Muscle of arm (tissue), 12 donors: ENCODE data around the gene GPA33. TPM values are rescaled to one million over a fixed set of nuclear protein-coding genes. Genes with fewer than 3 reads are reported as not detected.

Experiments
- DNase-seq: peaks from one replicate; pipeline ENCODE4 v3.0.0-alpha.2; 2013
- polyA plus RNA-seq, 12 donors: library from polyadenylated mRNA; unstranded; fragments of 120-200 nt; gene quantifications; one replicate each; pipeline ENCODE4 v1.2.1, GENCODE V29; 2013; ENCODE audit not compliant: insufficient read length in 12 of 12

The GPA33 gene
- polyA plus RNA-seq, 12 donors, result 0.12 to 22.3 (median 0.19) TPM; not detected in 2

DNA sequence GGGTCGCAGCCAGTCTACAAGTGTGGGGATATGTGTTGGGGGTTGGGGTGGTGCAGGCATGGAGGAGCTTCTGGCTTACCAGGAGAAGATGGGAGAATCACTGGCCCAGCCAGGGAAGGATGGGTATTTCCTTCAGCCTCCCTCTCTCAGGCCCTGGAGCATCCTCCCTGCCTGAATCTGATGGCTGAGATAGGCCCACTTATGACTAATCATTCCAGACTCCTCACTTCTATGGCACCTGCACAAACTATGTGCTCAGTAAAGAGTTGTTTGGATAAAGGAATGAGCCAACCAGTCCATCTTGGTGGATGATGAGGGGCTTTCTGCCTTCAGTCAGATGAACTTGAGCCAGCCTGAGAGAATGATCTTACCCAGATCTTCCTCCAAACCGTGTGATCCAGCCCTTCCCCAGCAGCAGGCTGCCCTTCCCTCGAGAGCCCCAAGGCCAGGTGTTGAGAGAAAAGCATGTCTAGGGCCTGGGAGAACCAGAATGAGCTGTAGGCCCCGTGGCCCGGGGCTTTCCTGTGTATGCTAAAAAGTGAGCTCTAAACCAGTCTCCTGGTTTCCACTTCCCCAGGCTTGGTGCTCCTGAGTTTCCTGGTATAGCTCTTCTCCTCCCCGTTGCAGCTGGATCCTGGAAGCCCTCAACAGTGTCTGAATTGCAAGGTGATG, 1.3 kb downstream of the GPA33 start:
- no peak for DNase-seq

DNA sequence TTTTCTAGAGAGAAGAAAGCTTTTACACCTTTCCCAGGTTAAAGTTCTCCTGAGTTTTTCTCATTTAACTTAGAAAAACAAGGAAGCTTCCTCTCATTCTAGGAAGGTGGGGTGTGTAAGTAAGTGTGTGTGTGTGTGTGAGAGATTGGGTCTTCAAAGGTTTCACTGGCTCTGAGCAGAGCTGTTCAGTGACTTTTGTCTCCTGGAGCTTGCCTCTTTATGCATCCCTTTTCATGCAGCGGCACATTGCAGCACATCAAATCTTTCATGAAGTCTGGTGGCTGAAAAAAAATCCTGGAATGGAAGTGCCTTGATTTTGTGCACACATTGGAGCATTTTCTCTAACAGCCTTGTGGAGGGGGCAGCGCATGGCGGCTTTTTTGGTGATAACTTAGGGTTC, 3.4 kb downstream of the GPA33 start:
- no peak for DNase-seq

DNA sequence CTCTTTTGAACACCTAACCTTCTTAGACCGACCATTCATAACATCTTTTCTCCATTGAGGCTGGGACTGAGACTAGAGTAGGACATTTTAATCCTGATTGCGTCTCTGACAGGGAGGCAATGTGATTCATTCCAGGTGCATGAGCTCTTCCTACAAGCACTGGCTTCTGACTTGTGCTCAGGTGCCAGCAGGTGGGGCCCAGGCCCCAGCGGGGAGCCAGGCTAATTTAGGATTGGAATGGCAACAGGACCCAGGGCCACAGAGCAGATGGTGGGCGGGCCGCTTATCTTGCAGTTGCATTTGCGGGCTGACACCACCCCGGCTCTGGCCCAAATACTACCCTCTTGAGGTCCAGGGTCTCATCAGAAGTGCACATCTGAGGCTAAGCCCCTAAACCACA, 4.1 kb downstream of the GPA33 start:
- DNase-seq, result no peak

DNA sequence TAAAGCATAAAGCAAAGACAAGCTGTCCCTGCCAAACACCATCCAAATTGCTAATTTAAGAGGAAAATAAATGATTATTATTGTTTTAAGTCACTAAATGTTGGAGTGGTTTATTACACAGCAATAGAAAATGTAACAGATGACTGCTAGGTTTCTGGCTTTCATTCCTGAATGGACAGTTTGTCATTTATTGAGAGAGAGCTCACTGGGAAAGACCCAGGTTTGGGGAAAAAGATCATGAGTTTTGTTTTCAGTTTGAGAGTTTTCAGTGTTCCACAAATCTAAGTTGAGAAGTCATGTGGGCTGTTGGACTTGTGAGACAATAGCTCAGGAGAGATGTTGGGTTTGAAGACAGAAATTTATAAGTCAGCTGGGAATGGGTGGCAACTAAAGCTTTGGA, 5.4 kb downstream of the GPA33 start:
- no peak for DNase-seq

DNA sequence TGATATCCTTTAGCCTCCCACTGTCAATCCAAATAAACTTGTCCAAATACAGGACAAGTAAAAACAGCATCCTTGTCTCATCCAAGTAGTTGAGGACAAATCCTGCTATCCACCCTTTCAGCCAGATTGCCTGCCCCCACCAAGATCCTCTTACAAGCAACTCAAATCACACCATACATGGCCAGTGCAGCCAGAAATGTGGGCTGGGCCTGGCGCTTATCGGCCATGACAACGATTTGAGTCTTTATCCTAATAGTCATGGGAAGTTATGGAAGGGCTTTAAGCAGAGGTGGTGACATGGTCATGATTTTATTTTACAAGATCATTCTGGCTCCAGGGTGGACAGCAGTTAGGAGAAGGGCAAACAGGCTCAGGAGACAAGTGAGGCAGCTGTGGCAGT, 6.3 kb downstream of the GPA33 start:
- no peak for DNase-seq

DNA sequence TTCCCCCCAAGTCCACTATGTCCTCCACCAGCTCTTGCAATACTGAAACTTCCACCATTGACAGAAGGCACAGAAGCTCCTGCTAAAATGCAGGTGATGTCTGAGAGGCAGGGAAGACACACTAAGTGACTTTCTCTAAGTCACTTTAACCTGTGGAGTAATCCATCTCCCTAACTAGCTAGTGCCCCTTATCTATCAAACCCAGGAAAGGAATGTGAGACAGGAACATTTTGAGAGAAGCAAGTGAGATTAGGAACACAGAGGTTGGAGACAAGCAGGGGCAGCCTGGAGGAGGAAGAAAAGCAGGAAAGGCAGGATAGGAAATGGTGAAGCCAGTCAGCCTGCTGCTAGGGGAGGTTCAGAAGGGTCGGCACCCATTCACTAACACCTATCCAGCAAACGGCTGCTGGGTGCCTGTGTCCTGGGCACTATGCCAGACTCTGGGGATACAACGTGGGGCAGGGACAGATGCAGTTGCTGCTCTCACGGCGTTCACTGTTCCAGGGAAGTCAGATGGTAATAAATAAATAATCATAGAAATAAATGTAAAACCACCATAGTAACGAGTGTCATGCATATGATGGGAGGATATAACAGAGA, 7.0 kb downstream of the GPA33 start:
- no peak for DNase-seq

DNA sequence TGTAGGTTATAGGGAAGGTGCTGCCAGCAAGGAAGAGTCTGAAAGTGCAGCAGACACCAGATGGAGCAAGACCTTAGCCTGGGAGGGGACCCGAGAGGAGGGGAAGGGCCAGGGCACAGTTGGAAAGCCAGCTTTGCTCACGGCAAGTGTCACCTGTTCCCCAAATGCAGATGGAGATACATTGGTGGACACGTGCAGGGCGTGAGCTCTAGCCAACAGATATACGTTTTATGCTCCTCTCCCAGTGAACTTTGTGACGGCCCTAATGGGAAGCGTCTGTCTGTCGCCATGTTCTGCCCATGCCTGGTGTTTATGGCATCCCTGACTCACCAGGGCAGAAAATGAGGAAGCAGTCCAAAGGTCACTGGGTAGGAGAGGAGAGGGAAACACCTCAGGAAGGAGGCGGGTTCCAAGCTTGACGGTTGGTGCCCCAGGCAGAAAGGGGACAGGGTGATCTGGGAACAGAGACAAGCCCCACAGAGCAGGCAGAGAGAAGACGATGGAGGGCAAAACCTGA, 7.6 kb downstream of the GPA33 start:
- DNase-seq, result no peak

DNA sequence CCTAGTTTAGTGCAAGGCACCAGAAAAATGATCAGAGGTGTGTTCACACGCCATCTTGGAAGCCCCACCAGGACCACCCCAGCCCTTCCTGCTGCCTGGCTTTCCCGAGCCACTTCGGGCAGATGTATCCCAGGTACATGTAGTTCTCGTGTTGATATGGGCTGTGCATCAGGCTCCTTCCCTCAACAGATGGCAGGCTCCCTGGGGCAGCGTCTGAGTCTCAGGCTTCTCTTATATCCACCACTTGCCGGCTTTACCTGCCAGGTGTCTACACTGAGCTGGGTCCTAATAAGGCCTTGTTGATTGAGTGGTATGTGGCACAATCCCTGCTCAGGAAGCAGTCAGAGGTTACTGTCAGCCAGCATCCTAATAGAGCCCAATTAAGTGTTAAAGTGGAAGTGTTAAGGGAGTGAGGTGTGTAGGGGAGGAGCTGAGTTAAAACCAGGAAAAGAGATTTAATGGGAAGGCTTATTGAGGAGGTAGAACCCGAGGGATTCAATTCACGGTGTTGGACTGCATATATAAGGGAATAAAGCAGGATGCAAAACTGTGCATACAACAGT, 8.5 kb downstream of the GPA33 start:
- no peak for DNase-seq

DNA sequence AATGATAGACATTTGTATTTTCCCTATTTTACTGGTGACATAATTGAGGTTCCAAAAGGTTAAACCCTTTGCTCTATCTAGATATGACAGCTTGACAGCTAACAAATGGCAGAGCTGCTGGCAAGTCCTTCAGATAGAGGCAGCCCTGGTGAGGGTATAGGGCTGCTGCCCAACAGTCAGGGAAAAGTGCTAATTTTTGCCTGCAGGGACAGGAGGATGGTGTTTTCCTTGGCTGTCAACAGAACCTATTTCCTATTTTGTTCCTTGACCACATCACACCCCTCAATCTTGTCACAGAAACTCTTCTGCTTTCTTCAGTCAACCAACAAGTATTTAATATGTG, 12.3 kb downstream of the GPA33 start:
- DNase-seq, result no peak

DNA sequence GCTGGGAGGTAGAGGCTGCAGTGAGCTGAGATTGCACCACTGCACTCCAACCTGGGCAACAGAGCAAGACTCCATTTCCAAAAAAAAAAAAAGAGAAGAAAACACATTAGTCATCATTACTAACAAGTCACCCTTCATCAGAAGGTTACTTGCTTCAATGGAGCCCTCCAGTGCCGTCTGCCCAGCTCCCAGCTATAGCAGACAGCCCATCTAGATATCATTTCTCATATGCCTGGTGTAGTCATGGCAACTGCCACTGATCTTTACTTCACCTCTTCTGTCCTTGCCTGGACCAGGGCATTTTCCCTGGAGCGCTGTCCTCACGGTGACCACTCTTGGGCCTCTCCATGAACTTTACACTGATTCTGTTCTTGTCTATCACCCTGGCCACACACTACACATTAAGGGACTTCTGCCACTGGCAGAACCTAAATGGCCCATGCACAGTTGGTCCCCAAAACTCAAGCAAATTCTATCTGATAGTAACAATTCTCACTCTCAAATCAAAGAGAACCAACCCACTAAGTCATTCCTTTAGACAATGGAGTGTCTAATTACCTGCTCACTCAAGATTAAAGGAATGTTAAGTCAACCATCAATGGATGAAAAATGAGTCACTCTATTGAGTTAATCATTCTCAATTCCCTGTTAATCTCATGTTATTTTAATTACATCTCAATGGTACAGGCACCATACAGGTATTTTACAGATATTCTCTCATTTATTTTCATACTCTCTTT, 12.9 kb downstream of the GPA33 start:
- DNase-seq, result no peak

DNA sequence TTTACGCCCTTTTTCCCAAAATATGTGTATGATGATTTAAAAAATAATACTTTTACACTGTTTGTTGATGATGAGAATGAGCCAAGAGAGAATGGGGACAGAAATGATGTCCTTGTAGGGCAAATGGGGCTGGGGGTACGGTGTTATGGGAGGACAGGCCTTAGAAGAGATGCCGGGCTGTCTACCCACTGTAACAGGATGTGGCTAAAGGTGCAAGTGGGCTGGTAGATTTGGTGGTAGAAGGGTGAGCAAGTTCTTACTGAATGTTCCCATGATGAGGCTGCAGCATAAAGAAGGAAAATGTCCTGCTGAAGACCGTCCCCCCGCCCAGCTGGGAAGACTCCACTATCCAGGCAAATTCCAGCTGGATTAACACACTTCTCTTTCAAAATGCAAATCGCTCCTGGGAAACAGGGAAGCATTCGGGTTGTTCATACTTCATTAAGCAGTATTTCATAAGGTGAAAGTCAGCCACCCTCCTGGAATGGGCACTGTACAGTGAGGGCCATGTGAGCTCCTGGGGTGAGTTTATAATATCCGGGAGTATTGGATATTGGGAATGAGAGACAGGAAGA, 14.0 kb downstream of the GPA33 start:
- no peak for DNase-seq

DNA sequence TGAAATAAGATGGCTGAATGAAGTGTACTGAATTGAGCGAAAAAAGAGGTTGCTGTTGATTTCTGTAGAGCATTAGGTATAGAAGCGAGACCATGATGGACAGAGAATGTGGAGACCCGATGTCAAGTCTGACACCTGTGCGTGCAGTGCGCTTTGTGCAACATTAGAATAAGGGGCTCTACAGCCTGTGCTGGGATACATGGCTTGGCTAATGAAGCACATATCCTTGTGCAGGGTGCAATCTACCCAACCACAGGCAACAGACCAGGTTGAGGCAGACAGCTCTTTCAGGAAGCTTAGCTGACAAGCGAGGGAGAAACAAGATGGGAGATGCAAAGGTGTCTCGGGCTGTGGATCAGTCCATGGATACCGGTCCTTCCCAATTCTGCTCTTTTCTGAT, 18.9 kb downstream of the GPA33 start:
- DNase-seq, result no peak

DNA sequence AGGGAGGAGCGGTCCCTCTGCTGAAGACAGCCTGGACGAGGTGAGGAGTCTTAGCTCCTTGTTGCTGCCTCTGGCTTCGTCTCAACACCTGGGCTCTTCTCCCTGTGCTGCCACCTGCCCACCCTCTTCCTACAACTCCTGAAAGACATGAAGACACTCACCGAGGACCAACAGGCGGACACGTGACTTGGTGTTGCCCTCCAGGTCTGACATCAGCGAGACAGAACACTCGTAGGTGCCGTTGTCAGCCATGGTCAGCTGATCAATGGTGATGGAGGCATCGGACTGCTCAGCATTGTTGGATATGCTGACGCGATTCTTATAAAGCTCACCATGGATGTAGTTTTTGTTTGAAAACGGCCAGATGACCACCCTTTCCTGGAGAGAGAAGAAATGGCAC, 21.4 kb downstream of the GPA33 start:
- no peak for DNase-seq

DNA sequence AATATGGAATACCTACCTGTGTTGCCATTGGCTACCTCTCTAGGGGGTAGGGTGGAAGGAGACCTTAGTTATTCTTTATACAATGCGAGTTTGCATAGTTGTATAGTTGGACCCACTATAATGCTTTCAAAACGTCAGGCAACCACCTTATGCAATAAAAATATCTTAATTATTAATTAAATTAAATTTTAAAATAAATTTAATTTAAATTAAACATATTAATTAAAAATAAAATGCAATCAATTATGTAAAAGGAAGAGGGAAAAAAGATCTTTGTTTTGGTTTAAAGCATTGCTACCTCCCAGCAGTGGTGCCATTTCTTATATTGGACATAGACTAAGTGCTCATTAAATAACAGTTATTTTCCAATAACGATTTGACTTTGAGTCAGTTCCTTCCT, 22.3 kb downstream of the GPA33 start:
- no peak for DNase-seq

DNA sequence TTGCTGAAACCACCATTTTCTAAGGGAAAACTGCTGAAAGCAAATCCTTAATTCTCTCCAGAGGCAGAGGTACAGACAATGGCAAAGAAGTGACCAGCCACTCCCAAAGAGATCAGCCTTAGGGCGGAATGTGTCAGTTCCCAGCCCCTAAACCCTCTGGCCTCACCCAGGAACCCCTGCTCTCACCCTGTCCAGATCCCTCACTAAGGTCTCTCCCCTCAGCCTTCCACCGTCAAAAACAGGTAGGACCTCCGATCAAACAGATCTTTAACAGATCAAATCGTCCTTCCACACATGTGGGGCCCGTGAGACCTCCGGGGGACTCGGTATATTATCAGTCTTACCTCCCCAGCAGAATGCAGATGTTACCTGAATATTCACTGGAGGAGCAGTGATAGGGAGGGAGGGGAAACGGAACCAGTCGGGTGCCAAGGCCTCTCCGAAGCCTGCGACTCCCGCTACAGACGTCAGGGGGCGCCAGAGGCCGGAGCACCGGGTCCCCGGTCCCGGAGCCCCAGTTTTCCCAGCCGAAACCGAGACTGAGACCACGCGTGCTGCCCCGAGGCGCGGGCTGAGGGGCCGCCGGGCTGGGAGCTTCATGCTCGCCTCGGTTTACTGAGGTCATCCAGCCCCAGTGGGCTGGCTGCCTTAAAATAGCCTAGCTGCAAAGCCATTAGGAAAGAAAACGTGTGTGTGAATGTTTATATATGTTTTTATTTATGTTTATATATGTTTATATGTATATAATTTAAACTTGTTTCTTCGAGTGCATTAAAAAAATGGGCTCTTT, 23.6 kb downstream of the GPA33 start:
- DNase-seq, result peak; percentile 73

DNA sequence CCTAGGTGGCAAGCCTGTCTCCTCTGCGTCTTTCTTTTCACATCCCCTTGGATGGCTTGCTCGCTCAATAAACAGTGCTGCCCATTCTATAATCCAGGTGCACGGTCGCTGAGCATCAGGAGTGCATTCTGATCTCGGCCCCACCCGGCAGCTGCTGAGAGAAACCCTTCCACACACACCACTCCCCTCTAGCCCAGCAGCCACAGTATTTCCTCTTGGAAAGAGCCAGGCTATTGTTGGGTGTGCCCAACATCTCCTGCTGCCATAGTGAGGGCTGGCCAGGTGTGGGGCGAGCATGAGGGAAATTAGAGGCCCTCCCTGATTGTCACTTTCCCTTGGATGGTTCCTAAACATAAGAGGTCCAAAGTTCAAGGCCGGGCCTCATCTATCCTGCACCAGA, 24.7 kb downstream of the GPA33 start:
- DNase-seq, result no peak

DNA sequence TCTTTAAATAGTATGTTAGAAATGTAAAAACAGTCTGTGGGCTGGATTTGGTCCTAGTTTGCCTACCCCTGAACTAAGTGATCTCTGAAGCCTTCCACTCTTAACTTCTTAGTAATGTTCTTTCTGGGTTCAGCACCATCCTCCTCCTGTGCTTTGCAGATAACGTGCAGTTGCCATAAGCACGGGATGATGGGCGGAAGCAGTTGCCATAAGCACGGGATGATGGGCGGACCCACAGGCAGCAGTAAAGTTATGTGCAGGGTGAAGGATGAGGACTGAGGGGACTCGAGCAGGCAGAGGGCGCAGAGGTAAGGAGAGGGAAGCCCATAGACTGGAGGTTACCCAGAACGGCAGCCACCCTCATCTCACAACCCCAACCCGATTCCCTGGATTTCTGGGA, 25.6 kb downstream of the GPA33 start:
- DNase-seq, result no peak

DNA sequence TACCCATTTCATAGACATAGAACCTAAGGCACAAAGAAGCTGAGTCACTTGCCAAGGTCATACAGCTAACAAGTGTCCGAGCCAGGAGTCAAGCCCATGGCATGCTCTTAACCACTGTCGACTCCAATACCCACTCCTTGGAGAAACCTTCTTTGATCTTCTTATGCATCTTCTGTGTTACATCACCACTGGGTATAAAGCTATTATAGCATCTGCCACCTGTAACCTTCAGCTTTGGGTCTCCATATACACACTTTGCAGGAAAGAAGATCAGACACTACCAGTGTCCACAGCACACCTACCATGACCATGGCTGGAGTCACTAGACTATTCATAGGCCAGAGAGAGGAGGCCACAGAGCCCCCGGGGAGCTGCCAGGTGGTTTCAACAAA, 29.1 kb downstream of the GPA33 start:
- DNase-seq, result no peak

DNA sequence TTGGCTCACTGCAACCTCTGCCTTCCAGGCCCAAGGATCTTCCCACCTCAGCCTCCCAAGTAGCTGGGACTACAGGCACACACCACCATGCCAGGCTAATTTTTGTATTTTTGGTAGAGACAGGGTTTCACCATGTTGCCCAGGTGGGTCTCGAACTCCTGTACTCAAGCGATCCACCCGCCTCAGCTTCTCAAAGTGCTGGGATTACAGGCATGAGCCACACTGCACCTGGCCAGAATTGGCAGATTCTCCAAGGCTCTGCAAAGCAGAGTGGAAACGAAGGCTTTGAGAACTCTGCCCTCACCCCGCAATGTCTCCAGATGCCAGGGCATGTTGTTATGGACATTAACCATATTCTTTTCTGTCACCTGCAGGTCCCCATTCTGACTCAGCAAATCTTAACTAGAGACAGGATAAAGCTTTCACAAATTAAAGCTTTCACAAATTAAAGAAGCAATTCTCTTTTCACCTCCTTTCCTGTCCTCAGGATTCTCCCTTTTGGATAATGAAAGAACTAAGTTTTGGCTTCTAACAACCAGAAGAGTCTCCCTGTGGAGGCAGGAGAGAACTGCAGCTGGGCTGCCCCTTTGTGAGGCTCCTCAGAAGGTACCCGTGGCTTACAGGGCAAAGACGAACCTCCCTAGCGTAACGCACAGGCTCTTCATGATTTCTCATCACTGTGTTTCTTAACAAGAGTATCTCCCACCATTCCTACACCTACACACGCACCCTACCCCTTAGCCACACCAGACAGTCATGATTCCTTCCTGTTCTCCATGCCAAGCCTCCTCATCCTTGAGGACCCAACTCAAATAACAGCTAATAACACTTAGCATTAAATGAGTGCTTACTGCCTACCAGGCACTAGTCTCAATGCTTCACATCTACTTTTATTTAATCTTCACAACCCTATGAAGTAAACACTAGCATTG, 29.8 kb downstream of the GPA33 start:
- DNase-seq, result no peak

DNA sequence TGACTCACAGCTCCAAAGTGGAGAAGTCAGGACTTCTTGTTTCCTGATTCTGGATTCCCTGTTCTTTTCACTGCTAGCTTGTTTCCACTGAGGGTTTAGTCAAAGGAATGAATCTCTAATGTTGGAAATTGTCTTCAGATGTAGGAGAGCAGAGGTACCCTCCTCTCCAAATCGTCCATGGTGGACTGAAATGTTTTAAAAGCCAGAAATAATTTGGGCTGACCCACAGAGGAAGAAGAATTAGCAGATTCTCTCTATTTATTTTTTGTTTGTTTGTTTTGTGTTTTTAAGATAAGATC, 30.4 kb downstream of the GPA33 start:
- no peak for DNase-seq
